GM12878 (cell line): ENCODE measurements around the gene ZCCHC18. TPM values are rescaled to one million over a fixed set of nuclear protein-coding genes. Genes with fewer than 3 reads are reported as not detected.
"Not testable (repeated sequence)": the region's sequence is repeated elsewhere in the genome, so short reads cannot be mapped to it uniquely, and the experiment has no call there.

Experiments used
- ATAC-seq: fragments of 200-7000 bp; cut with Tn5 transposase; 3 replicates; pipeline ENCODE4 v1.9.1; 2020; ENCODE audit warnings: mild to moderate bottlenecking, moderate library complexity
- BruUV-seq: library from RNA; stranded (reverse); fragments of 400-500 nt; replicated peaks from 2 replicates; lab custom pipeline; 2021; lab: Mats Ljungman, UMichigan
- CTCF ChIA-PET: fragments of 300-600 bp; sonication (Branson Sonifier 250); formaldehyde crosslinking; extraction: SDS; loops from one replicate; lab custom pipeline; 2021; ENCODE audit warnings: inconsistent platforms; lab: Yijun Ruan, JAX
- POLR2A ChIA-PET: fragments of 350-600 bp; formaldehyde crosslinking; extraction: SDS; loops from one replicate; lab custom pipeline; 2021; ENCODE audit warnings: inconsistent platforms; lab: Charles Lee
- RAD21 ChIA-PET: fragments of 300-600 bp; sonication (Branson Sonifier 250); formaldehyde crosslinking; loops from one replicate; lab custom pipeline; 2023; ENCODE audit warnings: antibody characterized with exemption; ENCODE audit not compliant: unreplicated experiment; lab: Charles Lee
- SMC1A ChIA-PET: fragments of 300-600 bp; sonication (Branson Sonifier 250); formaldehyde crosslinking; loops from one replicate; lab custom pipeline; 2023; ENCODE audit not compliant: unreplicated experiment, uncharacterized antibody; lab: Charles Lee
- DNase-seq: peaks from one replicate; pipeline ENCODE4 v3.0.0-alpha.2; 2011; ENCODE audit warnings: low read depth, low spot score
- FAIRE-seq: peaks from 3 replicates; lab custom pipeline; 2011; peaks lifted over from hg19 to GRCh38; lab: Jason Lieb, UNC
- H2AFZ ChIP-seq: 2 replicates; pipeline ENCODE4 v1.6.0; 2011; ENCODE audit warnings: low read depth, low read length, control low read depth; ENCODE audit not compliant: control insufficient read depth
- H3K27ac ChIP-seq: 2 replicates; pipeline ENCODE4 v1.5.1; 2011; ENCODE audit warnings: control low read depth; ENCODE audit not compliant: control insufficient read depth, insufficient read depth
- H3K27me3 ChIP-seq, 2 experiments: replicated peaks in 1 of 2; 2 replicates each; pipeline versions ENCODE4 v1.6.0 to v1.6.1; 2011; ENCODE audit warnings: low read length in 1 of 2; ENCODE audit not compliant: control insufficient read depth in 2 of 2, insufficient read depth in 2 of 2
- H3K36me3 ChIP-seq, 2 experiments: 2 replicates each; pipeline ENCODE4 v1.5.1; 2011; ENCODE audit warnings: low read length in 1 of 2; ENCODE audit not compliant: control insufficient read depth in 2 of 2, insufficient read depth in 2 of 2
- H3K4me1 ChIP-seq: 2 replicates; pipeline ENCODE4 v1.6.1; 2011; ENCODE audit warnings: mild to moderate bottlenecking, low read length, moderate library complexity, mixed read lengths; ENCODE audit not compliant: control insufficient read depth, insufficient read depth
- H3K4me2 ChIP-seq: 2 replicates; pipeline ENCODE4 v1.6.0; 2011; ENCODE audit warnings: control low read depth; ENCODE audit not compliant: control insufficient read depth, insufficient read depth
- H3K4me3 ChIP-seq: fragments of 200-600 bp; sonication (generic); 2 replicates; pipeline ENCODE4 v1.5.1; 2016
- H3K79me2 ChIP-seq: 2 replicates; pipeline ENCODE4 v1.6.0; 2011; ENCODE audit warnings: low read length; ENCODE audit not compliant: control insufficient read depth, insufficient read depth
- H3K9ac ChIP-seq: 2 replicates; pipeline ENCODE4 v1.8.0; 2011; ENCODE audit warnings: low read length, control low read depth, mixed read lengths; ENCODE audit not compliant: control insufficient read depth, insufficient read depth
- H3K9me3 ChIP-seq: replicated peaks from 3 replicates; pipeline ENCODE4 v1.5.1; 2011; ENCODE audit warnings: mild to moderate bottlenecking, low read length; ENCODE audit not compliant: control insufficient read depth, insufficient read depth
- H4K20me1 ChIP-seq: 2 replicates; pipeline ENCODE4 v1.6.0; 2011; ENCODE audit not compliant: control insufficient read depth, insufficient read depth
- BHLHE40 ChIP-seq, 2 experiments: fragments of 450-650 bp in 1 of 2; IDR thresholded peaks; 2 replicates each; pipeline ENCODE4 v1.6.1; 2011 to 2017; ENCODE audit warnings: low read depth in 2 of 2, borderline replicate concordance in 1 of 2, improper control_type of control experiment in 1 of 2, low read length in 1 of 2, mild to moderate bottlenecking in 1 of 2
- MTA3 ChIP-seq: IDR thresholded peaks from 2 replicates; pipeline ENCODE4 v1.6.1; 2012; ENCODE audit warnings: low read length, inconsistent platforms, borderline replicate concordance
- MXI1 ChIP-seq: fragments of 150-350 bp; IDR thresholded peaks from 2 replicates; pipeline ENCODE4 v1.6.1; 2011; ENCODE audit warnings: low read depth, mild to moderate bottlenecking, inconsistent platforms, low read length, improper control_type of control experiment
- NRF1 ChIP-seq: conservative IDR thresholded peaks from 2 replicates; pipeline ENCODE4 v1.6.1; 2011; ENCODE audit warnings: mild to moderate bottlenecking, low read depth, low read length, improper control_type of control experiment
- WGBS: methylation state at CpG from one replicate; pipeline ENCODE4 v1.1.6; 2016; ENCODE audit warnings: low lambda C conversion rate; ENCODE audit not compliant: insufficient replicate concordance, insufficient coverage; ENCODE audit errors: missing lambda C conversion rate; 5-methylcytosine and 5-hydroxymethylcytosine counted together
- in situ Hi-C: fragments of 300-500 bp; cut with MboI; formaldehyde crosslinking; loops from 9 replicates; pipeline ENCODE4 v1.14.3; 2018; ENCODE audit warnings: mixed read lengths
- intact Hi-C: fragments of 100-400 bp; cut with micrococcal nuclease; formaldehyde crosslinking; loops from one replicate; pipeline ENCODE4 v1.14.2; 2022; ENCODE audit not compliant: unreplicated experiment
- polyA plus RNA-seq, 11 experiments: library from polyadenylated mRNA; depleted of rRNA in 4 of 11; unstranded in 6 of 11; stranded (reverse) in 5 of 11; fragments of >200 nt; fragmentation: Nextera tagmentation in 4 of 11; fragmentation: Illumina TruSeq in 1 of 11; extraction: Ambion mirVana in 4 of 11; extraction: Trizol in 1 of 11; gene quantifications; 1 replicate in 1 of 11; 2 replicates in 10 of 11; pipeline versions ENCODE4 v1.2.1 to v1.2.3, GENCODE V29; 2011 to 2016; ENCODE audit warnings: inconsistent platforms in 2 of 11, missing spikeins in 2 of 11, low read depth in 1 of 11
- total RNA-seq, 4 experiments: library from RNA; depleted of rRNA in 3 of 4; stranded (reverse); fragments of >200 nt in 3 of 4; fragmentation: Illumina TruSeq in 1 of 4; extraction: Trizol in 1 of 4; gene quantifications; 2 replicates each; pipeline versions ENCODE4 v1.2.1 to v1.2.3, GENCODE V29; 2013 to 2021

The ZCCHC18 gene
- total and polyA plus RNA-seq, 10 of the 15 experiments (the other 5 are each of a cell fraction or from before 2014, with no cell fraction given) = 1.0 to 4.2 (median 2.3) TPM

GRCh38 chrX:104112326-104112951 lies at the start of gene ZCCHC18 (continued):
- no peak for TF ChIP-seq MTA3
- no peak for TF ChIP-seq NRF1
- peak in 1 of 2 experiments; percentile 25; a peak in 1 of 4 replicates for TF ChIP-seq BHLHE40 (IDR thresholded peaks at IDR 0.05; ENCODE audit: borderline replicate concordance in 1 of 2, low read depth in 2 of 2, low read length in 1 of 2)
- TF ChIP-seq MXI1 = 0 out of 2 replicates have a peak, but pooled peaks have one; percentile 31

GRCh38 chrX:104062636-104063035 lies 49.7 kb upstream of the ZCCHC18 start:
- SMC1A ChIA-PET, BruUV-seq, ATAC-seq, FAIRE-seq, H3K79me2 ChIP-seq, intact Hi-C loops, in situ Hi-C loops, H3K9me3 ChIP-seq, H3K27ac ChIP-seq, H3K27me3 ChIP-seq, DNase-seq, H3K4me3 ChIP-seq, H3K36me3 ChIP-seq, H2AFZ ChIP-seq, H4K20me1 ChIP-seq, H3K4me2 ChIP-seq, H3K9ac ChIP-seq, RAD21 ChIA-PET, POLR2A ChIA-PET, CTCF ChIA-PET, H3K4me1 ChIP-seq: not testable (repeated sequence)
- 88% methylated on average over 9 of the region's 18 CpGs for WGBS

GRCh38 chrX:104075778-104076445 lies 36.4 kb upstream of the ZCCHC18 start, which contains the start of gene TMSB15C:
TMSB15C (minus strand) TSS chrX:104076236.
- H3K9ac ChIP-seq, H3K4me1 ChIP-seq, RAD21 ChIA-PET, H3K36me3 ChIP-seq, BruUV-seq, DNase-seq, H3K27me3 ChIP-seq, H3K27ac ChIP-seq, in situ Hi-C loops, CTCF ChIA-PET, POLR2A ChIA-PET, FAIRE-seq, H3K79me2 ChIP-seq, intact Hi-C loops, H2AFZ ChIP-seq, H4K20me1 ChIP-seq, H3K4me3 ChIP-seq, SMC1A ChIA-PET, H3K4me2 ChIP-seq, H3K9me3 ChIP-seq: not testable (repeated sequence)
- peak; percentile 100 for ATAC-seq
- WGBS = no CpG with 5 or more reads among the region's 46 CpGs

GRCh38 chrX:104077854-104078253 lies 34.5 kb upstream of the ZCCHC18 start:
- in situ Hi-C loops, CTCF ChIA-PET, BruUV-seq, H3K9me3 ChIP-seq, POLR2A ChIA-PET, H3K4me2 ChIP-seq, H3K27ac ChIP-seq, H4K20me1 ChIP-seq, H3K79me2 ChIP-seq, SMC1A ChIA-PET, H3K4me1 ChIP-seq, H3K27me3 ChIP-seq, DNase-seq, ATAC-seq, H3K4me3 ChIP-seq, H3K9ac ChIP-seq, H2AFZ ChIP-seq, FAIRE-seq, intact Hi-C loops, H3K36me3 ChIP-seq, RAD21 ChIA-PET: not testable (repeated sequence)
- WGBS = no CpG with 5 or more reads among the region's 6 CpGs
